ENCODE results near the gene PHF12.

PHF12 gene

DNA sequence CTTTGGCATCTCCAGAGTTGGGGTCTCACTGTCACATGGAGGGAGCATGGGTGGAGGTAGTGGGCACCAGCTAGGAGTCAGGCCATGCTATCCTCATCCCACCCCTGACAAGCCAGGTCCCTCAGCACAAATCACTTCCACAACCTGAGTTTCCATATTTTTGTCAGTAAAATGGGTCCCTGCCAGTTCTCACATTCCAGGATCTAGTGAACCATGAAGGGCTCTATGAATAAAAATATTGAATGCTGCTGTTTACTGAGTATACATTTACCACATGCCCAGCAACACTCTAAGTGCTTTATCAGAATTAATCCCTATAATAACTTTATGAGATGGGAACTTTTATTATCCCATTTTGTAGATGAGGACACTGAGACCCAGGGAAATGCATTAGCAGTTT lies 37.7 kb upstream of the PHF12 start:
- H3K27ac ChIP-seq (ENCODE audit: low read depth, low read length, poor library complexity, severe bottlenecking), result no peak overlapping the region
- H3K4me3 ChIP-seq (ENCODE audit: low read depth, low read length, poor library complexity, severe bottlenecking), result no peak overlapping the region
- no peak overlapping the region for H3K9ac ChIP-seq (ENCODE audit: low read length)
- H2AFZ ChIP-seq (ENCODE audit: low read length), result no peak overlapping the region
- H3F3A ChIP-seq (ENCODE audit: insufficient read depth, low read length), result no peaks in the 10 kb centered on the region
- H4K20me1 ChIP-seq (ENCODE audit: insufficient read depth, low read length), result no peaks in the 10 kb centered on the region
- H3K79me2 ChIP-seq (ENCODE audit: insufficient read depth, low read length), result no peaks in the 10 kb centered on the region
- no peaks in the 10 kb centered on the region for H3K9me3 ChIP-seq (ENCODE audit: low read length)
- H3K36me3 ChIP-seq (ENCODE audit: insufficient read depth, low read length), result no peaks in the 10 kb centered on the region
- H3K4me2 ChIP-seq (ENCODE audit: low read length), result no peak overlapping the region
- H3K27me3 ChIP-seq (ENCODE audit: insufficient read depth, low read length), result peaks cover 8% of the 10 kb centered on the region; the same call in 1 of the 2 replicates
- no peaks in the 10 kb centered on the region for H3K9me2 ChIP-seq (ENCODE audit: low read depth, low read length)
- TF ChIP-seq CTCF (IDR thresholded peaks at IDR 0.05; ENCODE audit: low read length), result no peak
- no peak for TF ChIP-seq EZH2 (IDR thresholded peaks at IDR 0.05; ENCODE audit: borderline replicate concordance, low read length)
- H3K4me1 ChIP-seq (ENCODE audit: insufficient read depth, low read length, severe bottlenecking), result no peaks in the 10 kb centered on the region

GRCh38 chr17:28988475-28988874 lies 37.2 kb upstream of the PHF12 start:
- Histone ChIP-seq H3K9ac (ENCODE audit: low read length) (no peak overlapping the region), H3K27me3 (ENCODE audit: insufficient read depth, low read length) (peaks cover 7% of the 10 kb centered on the region; the same call in 1 of the 2 replicates)

GRCh38 chr17:28986714-28987655 lies 35.7 kb upstream of the PHF12 start:
- Histone ChIP-seq H3K79me2 (ENCODE audit: insufficient read depth, low read length) (no peaks in the 10 kb centered on the region), H3K4me2 (ENCODE audit: low read length) (no peak overlapping the region), H2AFZ (ENCODE audit: low read length) (no peak overlapping the region), H3K4me1 (ENCODE audit: insufficient read depth, low read length, severe bottlenecking) (peaks cover 10% of the 10 kb centered on the region), H3K36me3 (ENCODE audit: insufficient read depth, low read length) (no peaks in the 10 kb centered on the region), H3F3A (ENCODE audit: insufficient read depth, low read length) (no peaks in the 10 kb centered on the region), H3K9me3 (ENCODE audit: low read length) (no peaks in the 10 kb centered on the region), H3K9me2 (ENCODE audit: low read depth, low read length) (no peaks in the 10 kb centered on the region), H3K4me3 (ENCODE audit: low read depth, low read length, poor library complexity, severe bottlenecking) (no peak overlapping the region), H4K20me1 (ENCODE audit: insufficient read depth, low read length) (no peaks in the 10 kb centered on the region), H3K27ac (ENCODE audit: low read depth, low read length, poor library complexity, severe bottlenecking) (no peak overlapping the region), H3K9ac (ENCODE audit: low read length) (no peak overlapping the region), H3K27me3 (ENCODE audit: insufficient read depth, low read length) (peaks cover 5% of the 10 kb centered on the region; the same call in 1 of the 2 replicates)
- TF ChIP-seq CTCF (IDR thresholded peaks at IDR 0.05; ENCODE audit: low read length), result no peak
- TF ChIP-seq EZH2 (IDR thresholded peaks at IDR 0.05; ENCODE audit: borderline replicate concordance, low read length), result no peak

More at GRCh38 chr17:28988475-28988874, 37.2 kb upstream of the PHF12 start:
- Histone ChIP-seq H3K27ac (ENCODE audit: low read depth, low read length, poor library complexity, severe bottlenecking) (no peak overlapping the region), H3K4me3 (ENCODE audit: low read depth, low read length, poor library complexity, severe bottlenecking) (no peak overlapping the region), H3F3A (ENCODE audit: insufficient read depth, low read length) (no peaks in the 10 kb centered on the region), H3K4me1 (ENCODE audit: insufficient read depth, low read length, severe bottlenecking) (no peaks in the 10 kb centered on the region), H3K9me3 (ENCODE audit: low read length) (no peaks in the 10 kb centered on the region), H3K4me2 (ENCODE audit: low read length) (no peak overlapping the region), H2AFZ (ENCODE audit: low read length) (no peak overlapping the region), H3K79me2 (ENCODE audit: insufficient read depth, low read length) (no peaks in the 10 kb centered on the region), H3K9me2 (ENCODE audit: low read depth, low read length) (no peaks in the 10 kb centered on the region), H4K20me1 (ENCODE audit: insufficient read depth, low read length) (no peaks in the 10 kb centered on the region), H3K36me3 (ENCODE audit: insufficient read depth, low read length) (no peaks in the 10 kb centered on the region)
- TF ChIP-seq CTCF (IDR thresholded peaks at IDR 0.05; ENCODE audit: low read length) (no peak), EZH2 (IDR thresholded peaks at IDR 0.05; ENCODE audit: borderline replicate concordance, low read length) (no peak)
